Gastrocnemius medialis (tissue), 4 donors: Measurements from ENCODE around the gene RASAL2. TPM values are rescaled to one million over a fixed set of nuclear protein-coding genes. Genes with fewer than 3 reads are reported as not detected.
"Not testable (repeated sequence)": the region's sequence is repeated elsewhere in the genome, so short reads cannot be mapped to it uniquely, and the experiment has no call there.

Source experiments
- ATAC-seq, 2 donors: fragments of 150-250 bp; one replicate each; pipeline ENCODE4 v1.9.1; 2016
- DNase-seq, 2 donors: peaks; one replicate each; pipeline ENCODE4 v3.0.0-alpha.2; 2019
- H3K27ac ChIP-seq, 4 donors: fragments of 200-600 bp; sonication (generic); 1 replicate in 1 of 4; 2 replicates in 3 of 4; pipeline ENCODE4 v1.5.1; 2016 to 2018; ENCODE audit warnings: mild to moderate bottlenecking in 2 of 4, moderate library complexity in 1 of 4
- H3K27me3 ChIP-seq, 3 donors: fragments of 200-600 bp; sonication (generic) in 2 of 3; 1 replicate in 1 of 3; 2 replicates in 2 of 3; pipeline versions ENCODE4 v1.5.1 to v1.6.0; 2016 to 2019; ENCODE audit warnings: mild to moderate bottlenecking in 1 of 3, moderate library complexity in 1 of 3
- H3K36me3 ChIP-seq, 2 donors: fragments of 200-600 bp; sonication (generic) in 1 of 2; one replicate each; pipeline ENCODE4 v1.5.1; 2017 to 2018
- H3K4me1 ChIP-seq, 2 donors: fragments of 200-600 bp; sonication (generic) in 1 of 2; one replicate each; pipeline ENCODE4 v1.5.1; 2016 to 2017; ENCODE audit warnings: mild to moderate bottlenecking in 2 of 2
- H3K4me3 ChIP-seq, 4 donors: fragments of 200-600 bp; sonication (generic) in 3 of 4; 1 replicate in 1 of 4; 2 replicates in 3 of 4; pipeline ENCODE4 v1.5.1; 2016 to 2019; ENCODE audit warnings: mild to moderate bottlenecking in 2 of 4
- H3K9me3 ChIP-seq, 3 donors: fragments of 200-600 bp; sonication (generic) in 2 of 3; 1 replicate in 1 of 3; 2 replicates in 2 of 3; pipeline ENCODE4 v1.5.1; 2016 to 2019
- POLR2A ChIP-seq, 2 donors: fragments of 450-650 bp; IDR thresholded peaks; one replicate each; pipeline ENCODE4 v1.6.1; 2017; ENCODE audit warnings: antibody characterized with exemption in 2 of 2, mild to moderate bottlenecking in 2 of 2, moderate library complexity in 2 of 2
- in situ Hi-C, 4 donors: fragments of 200-750 bp; cut with MboI; loops; one replicate each; pipeline versions ENCODE4 v1.15.0 to v1.8.0; 2017; ENCODE audit warnings: low sequenced_read_pairs in 4 of 4
- intact Hi-C: fragments of 100-400 bp; cut with DNase I; formaldehyde crosslinking; loops from one replicate; pipeline ENCODE4 v1.15.1; 2023; ENCODE audit warnings: low total_unique reads
- total RNA-seq, 4 donors: library from RNA; depleted of rRNA; stranded (reverse); fragments of >200 nt; gene quantifications; one replicate each; pipeline versions ENCODE4 v1.1.0 to v1.2.3, GENCODE V29; 2016
- TF ChIP-seq, protein P1 (sequence below), 5 experiments: fragments of 450-650 bp in 3 of 5; fragments of 200-600 bp in 2 of 5; sonication (generic) in 2 of 5; IDR thresholded peaks in 4 of 5; conservative IDR thresholded peaks in 1 of 5; 1 replicate in 4 of 5; 2 replicates in 1 of 5; pipeline ENCODE4 v1.5.1; 2016 to 2019; ENCODE audit warnings: antibody characterized with exemption in 5 of 5, mild to moderate bottlenecking in 3 of 5, moderate library complexity in 3 of 5

The RASAL2 gene
- total RNA-seq, 4 donors from 2014 or later = 7.6 to 13.4 (median 8.8) TPM

DNA sequence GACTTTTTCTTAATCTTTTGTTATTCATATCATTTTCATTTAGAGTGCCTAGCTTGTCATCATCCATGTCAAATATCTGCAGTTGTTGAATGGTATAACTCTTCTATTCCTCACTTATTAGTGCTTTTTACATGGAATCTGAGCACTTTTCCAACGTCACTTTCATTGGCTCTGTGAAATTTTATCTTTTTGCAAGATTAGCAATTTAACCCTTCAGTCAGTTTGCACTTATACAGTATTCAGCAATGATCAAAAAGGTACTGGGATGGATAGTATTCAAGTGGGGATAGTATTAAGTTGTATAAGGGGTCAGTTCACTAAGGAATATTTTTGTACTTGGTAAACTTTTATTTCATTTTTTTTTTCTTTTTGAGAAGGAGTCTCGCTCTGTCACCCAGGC is 150.0 kb downstream of the RASAL2 start:
- Histone ChIP-seq H3K4me1 (peaks cover 0 to 6% of the 10 kb centered on the region in 2 donors), H3K36me3 (no peaks in the 10 kb centered on the region), H3K27me3 (no peaks in the 10 kb centered on the region), H3K27ac (no peak overlapping the region), H3K4me3 (no peak overlapping the region), H3K9me3 (peaks cover 0 to 2% (median 0%) of the 10 kb centered on the region in 3 donors)
- in situ Hi-C loops (no loop called here), intact Hi-C loops (no loop called here)
- TF ChIP-seq POLR2A (IDR thresholded peaks at IDR 0.05) = no peak
- TF ChIP-seq, protein P1, sequence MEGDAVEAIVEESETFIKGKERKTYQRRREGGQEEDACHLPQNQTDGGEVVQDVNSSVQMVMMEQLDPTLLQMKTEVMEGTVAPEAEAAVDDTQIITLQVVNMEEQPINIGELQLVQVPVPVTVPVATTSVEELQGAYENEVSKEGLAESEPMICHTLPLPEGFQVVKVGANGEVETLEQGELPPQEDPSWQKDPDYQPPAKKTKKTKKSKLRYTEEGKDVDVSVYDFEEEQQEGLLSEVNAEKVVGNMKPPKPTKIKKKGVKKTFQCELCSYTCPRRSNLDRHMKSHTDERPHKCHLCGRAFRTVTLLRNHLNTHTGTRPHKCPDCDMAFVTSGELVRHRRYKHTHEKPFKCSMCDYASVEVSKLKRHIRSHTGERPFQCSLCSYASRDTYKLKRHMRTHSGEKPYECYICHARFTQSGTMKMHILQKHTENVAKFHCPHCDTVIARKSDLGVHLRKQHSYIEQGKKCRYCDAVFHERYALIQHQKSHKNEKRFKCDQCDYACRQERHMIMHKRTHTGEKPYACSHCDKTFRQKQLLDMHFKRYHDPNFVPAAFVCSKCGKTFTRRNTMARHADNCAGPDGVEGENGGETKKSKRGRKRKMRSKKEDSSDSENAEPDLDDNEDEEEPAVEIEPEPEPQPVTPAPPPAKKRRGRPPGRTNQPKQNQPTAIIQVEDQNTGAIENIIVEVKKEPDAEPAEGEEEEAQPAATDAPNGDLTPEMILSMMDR (IDR thresholded peaks at IDR 0.05 in 4 of 5, conservative IDR thresholded peaks at IDR 0.05 in 1 of 5) = no peak
- no peak for ATAC-seq
- no peak for DNase-seq

DNA sequence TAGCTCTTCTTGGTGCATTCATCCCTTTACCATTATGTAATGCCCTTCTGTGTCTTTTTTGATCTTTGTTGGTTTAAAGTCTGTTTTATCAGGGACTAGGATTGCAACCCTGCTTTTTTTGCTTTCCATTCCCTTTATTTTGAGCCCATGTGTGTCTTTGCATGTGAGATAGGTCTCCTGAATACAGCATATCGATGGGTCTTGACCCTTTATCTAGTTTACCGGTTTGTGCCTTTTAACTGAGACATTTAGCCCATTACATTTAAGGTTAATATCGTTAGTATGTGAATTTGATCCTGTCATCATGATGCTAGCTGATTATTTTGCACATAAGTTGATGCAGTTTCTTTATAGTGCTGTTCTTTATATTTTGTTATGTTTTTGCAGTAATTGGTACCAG is 154.4 kb downstream of the RASAL2 start:
- DNase-seq, H3K27ac ChIP-seq, H3K4me3 ChIP-seq, ATAC-seq, H3K27me3 ChIP-seq, H3K36me3 ChIP-seq, H3K4me1 ChIP-seq, intact Hi-C loops, H3K9me3 ChIP-seq, in situ Hi-C loops: not testable (repeated sequence)

DNA sequence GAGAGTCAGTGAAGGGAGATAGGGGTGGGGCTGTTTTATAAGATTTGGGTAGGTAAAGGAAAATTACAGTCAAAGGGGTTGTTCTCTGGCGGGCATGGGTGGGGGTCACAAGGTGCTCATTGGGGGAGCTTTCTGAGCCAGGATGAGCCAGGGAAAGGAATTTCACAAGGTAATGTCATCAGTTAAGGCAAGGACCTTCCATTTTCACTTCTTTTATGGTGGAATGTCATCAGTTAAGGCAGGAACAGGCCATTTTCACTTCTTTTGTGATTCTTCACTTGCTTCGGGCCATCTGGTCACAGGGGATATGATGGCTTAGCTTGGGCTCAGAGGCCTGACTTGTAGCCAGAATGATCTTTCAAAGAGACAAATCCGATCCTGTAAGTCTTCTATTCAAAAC is 159.7 kb downstream of the RASAL2 start:
- DNase-seq, H3K36me3 ChIP-seq, H3K27ac ChIP-seq, H3K27me3 ChIP-seq, H3K9me3 ChIP-seq, ATAC-seq, in situ Hi-C loops, intact Hi-C loops, H3K4me3 ChIP-seq, H3K4me1 ChIP-seq: not testable (repeated sequence)

- no peak overlapping the region for H3K4me3 ChIP-seq
- DNase-seq = no peak
- TF ChIP-seq, protein P1 (IDR thresholded peaks at IDR 0.05 in 4 of 5, conservative IDR thresholded peaks at IDR 0.05 in 1 of 5) = no peak
- TF ChIP-seq POLR2A (IDR thresholded peaks at IDR 0.05) = no peak
- H3K36me3 ChIP-seq = no peaks in the 10 kb centered on the region
- in situ Hi-C loops = no loop called here
- H3K27me3 ChIP-seq = no peaks in the 10 kb centered on the region
- H3K27ac ChIP-seq = no peak overlapping the region
- H3K4me1 ChIP-seq = no peaks in the 10 kb centered on the region
- ATAC-seq = no peak
- intact Hi-C loops = no loop called here
- no peaks in the 10 kb centered on the region for H3K9me3 ChIP-seq
Observed at GRCh38 chr1:178254433-178254832, 160.5 kb downstream of the RASAL2 start.

GRCh38 chr1:178258536-178258935 is 164.6 kb downstream of the RASAL2 start:
- Histone ChIP-seq H3K36me3 (no peaks in the 10 kb centered on the region), H3K4me1 (no peaks in the 10 kb centered on the region), H3K9me3 (no peaks in the 10 kb centered on the region), H3K27ac (no peak overlapping the region), H3K27me3 (no peaks in the 10 kb centered on the region), H3K4me3 (no peak overlapping the region)
- in situ Hi-C loops (no loop called here), intact Hi-C loops (no loop called here)
- DNase-seq = no peak
- TF ChIP-seq, protein P1 (IDR thresholded peaks at IDR 0.05 in 4 of 5, conservative IDR thresholded peaks at IDR 0.05 in 1 of 5) = no peak
- TF ChIP-seq POLR2A (IDR thresholded peaks at IDR 0.05) = no peak
- no peak for ATAC-seq

DNA sequence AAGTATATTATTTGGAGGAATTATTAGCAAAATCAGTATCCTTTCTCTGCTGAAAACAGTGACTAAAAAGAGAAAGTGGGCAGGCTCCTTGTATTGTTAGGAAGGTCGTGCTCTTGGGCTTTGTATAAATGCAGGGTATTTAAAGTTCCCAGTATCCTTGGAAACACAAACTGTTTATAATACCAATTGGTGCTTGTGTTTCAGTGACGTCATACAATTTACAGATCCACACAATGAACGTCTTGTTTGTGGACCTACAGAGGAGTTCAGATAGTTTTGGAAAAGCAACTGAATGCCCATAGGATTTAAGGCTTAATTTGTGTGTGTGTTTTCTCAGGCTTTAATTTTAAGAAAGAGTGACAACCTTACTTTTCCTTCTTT is 168.2 kb downstream of the RASAL2 start:
- intact Hi-C loops (no loop called here), in situ Hi-C loops (no loop called here)
- ATAC-seq = no peak
- H3K9me3 ChIP-seq = no peaks in the 10 kb centered on the region
- H3K4me1 ChIP-seq = no peaks in the 10 kb centered on the region
- H3K27me3 ChIP-seq = no peaks in the 10 kb centered on the region
- TF ChIP-seq, protein P1 (IDR thresholded peaks at IDR 0.05 in 4 of 5, conservative IDR thresholded peaks at IDR 0.05 in 1 of 5) = no peak
- TF ChIP-seq POLR2A (IDR thresholded peaks at IDR 0.05) = no peak
- no peaks in the 10 kb centered on the region for H3K36me3 ChIP-seq
- no peak for DNase-seq
- H3K4me3 ChIP-seq = no peak overlapping the region
- no peak overlapping the region for H3K27ac ChIP-seq
